ENCODE measurements around the gene NAA38.

- TF ChIP-seq EZH2 (IDR thresholded peaks at IDR 0.05; ENCODE audit: low read depth, unreplicated experiment) (no peak), CTCF (conservative IDR thresholded peaks at IDR 0.05; ENCODE audit: low read depth in 2 of 2) (no peak), POLR2AphosphoS5 (IDR thresholded peaks at IDR 0.05; ENCODE audit: low read depth) (no peak), REST (IDR thresholded peaks at IDR 0.05; ENCODE audit: unreplicated experiment) (no peak)
Measured at GRCh38 chr17:7833795-7834541, 23.4 kb downstream of the NAA38 start, which contains the start of gene KDM6B.
